Type B pancreatic cell (in vitro differentiated cells): ENCODE results near the gene TBC1D28. TPM values are rescaled to one million over a fixed set of nuclear protein-coding genes. Genes with fewer than 3 reads are reported as not detected.
"Not testable (repeated sequence)": the region's sequence is repeated elsewhere in the genome, so short reads cannot be mapped to it uniquely, and the experiment has no call there.

Experiments
- DNase-seq: peaks from one replicate; pipeline ENCODE4 v3.0.0; 2021; ENCODE audit warnings: mixed read lengths; ENCODE audit not compliant: unreplicated experiment; ENCODE audit errors: extremely low spot score
- H3K27ac Mint-ChIP-seq: 2 replicates; pipeline ENCODE4 v1.8.0; 2021; ENCODE audit warnings: mild to moderate bottlenecking, mixed read lengths
- H3K27me3 Mint-ChIP-seq: 2 replicates; pipeline ENCODE4 v1.8.0; 2021; ENCODE audit warnings: mixed read lengths
- H3K36me3 Mint-ChIP-seq: 2 replicates; pipeline ENCODE4 v1.8.0; 2021; ENCODE audit warnings: mixed read lengths
- H3K4me1 Mint-ChIP-seq: one replicate; pipeline ENCODE4 v1.8.0; 2021; ENCODE audit warnings: mixed read lengths; ENCODE audit not compliant: unreplicated experiment
- H3K4me3 Mint-ChIP-seq: 2 replicates; pipeline ENCODE4 v1.8.0; 2021; ENCODE audit warnings: mild to moderate bottlenecking, mixed read lengths
- H3K9me3 Mint-ChIP-seq: 2 replicates; pipeline ENCODE4 v1.8.0; 2021; ENCODE audit warnings: mixed read lengths
- total RNA-seq: library from RNA; stranded (reverse); gene quantifications from 2 replicates; pipeline ENCODE4 v1.2.1, GENCODE V29; 2021; ENCODE audit warnings: low replicate concordance
- TF ChIP-seq, protein P1 (sequence below): fragments of 200-600 bp; sonication (generic); conservative IDR thresholded peaks from 2 replicates; pipeline ENCODE4 v1.5.0; 2021; ENCODE audit warnings: antibody characterized with exemption, mild to moderate bottlenecking

TBC1D28 gene
- total RNA-seq, 1 donor from 2014 or later, result not detected

DNA sequence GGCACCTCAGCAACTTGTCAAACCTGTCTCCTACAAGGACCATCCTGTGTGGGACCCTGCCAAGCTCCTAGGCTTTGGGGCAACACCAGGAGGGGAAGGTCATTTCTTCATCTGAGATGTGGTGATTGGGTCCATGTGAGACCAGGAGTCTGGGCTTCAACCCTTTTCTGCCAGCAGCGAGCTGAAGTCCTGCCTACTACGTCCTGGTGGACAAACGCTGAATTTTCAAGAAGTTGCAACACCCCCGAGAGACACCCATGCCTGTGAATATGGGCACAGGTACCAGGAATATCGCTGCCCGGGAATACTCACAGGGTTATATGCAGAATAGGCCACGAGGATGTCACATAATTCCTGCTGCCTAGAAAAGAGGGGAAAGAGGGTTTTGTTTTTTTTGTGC is 8.0 kb downstream of the TBC1D28 start:
- DNase-seq, H3K27ac Mint-ChIP-seq, H3K4me3 Mint-ChIP-seq, H3K9me3 Mint-ChIP-seq, H3K4me1 Mint-ChIP-seq, H3K36me3 Mint-ChIP-seq: not testable (repeated sequence)
- H3K27me3 Mint-ChIP-seq, result peaks cover 15% of the 10 kb centered on the region
- TF ChIP-seq, protein P1, sequence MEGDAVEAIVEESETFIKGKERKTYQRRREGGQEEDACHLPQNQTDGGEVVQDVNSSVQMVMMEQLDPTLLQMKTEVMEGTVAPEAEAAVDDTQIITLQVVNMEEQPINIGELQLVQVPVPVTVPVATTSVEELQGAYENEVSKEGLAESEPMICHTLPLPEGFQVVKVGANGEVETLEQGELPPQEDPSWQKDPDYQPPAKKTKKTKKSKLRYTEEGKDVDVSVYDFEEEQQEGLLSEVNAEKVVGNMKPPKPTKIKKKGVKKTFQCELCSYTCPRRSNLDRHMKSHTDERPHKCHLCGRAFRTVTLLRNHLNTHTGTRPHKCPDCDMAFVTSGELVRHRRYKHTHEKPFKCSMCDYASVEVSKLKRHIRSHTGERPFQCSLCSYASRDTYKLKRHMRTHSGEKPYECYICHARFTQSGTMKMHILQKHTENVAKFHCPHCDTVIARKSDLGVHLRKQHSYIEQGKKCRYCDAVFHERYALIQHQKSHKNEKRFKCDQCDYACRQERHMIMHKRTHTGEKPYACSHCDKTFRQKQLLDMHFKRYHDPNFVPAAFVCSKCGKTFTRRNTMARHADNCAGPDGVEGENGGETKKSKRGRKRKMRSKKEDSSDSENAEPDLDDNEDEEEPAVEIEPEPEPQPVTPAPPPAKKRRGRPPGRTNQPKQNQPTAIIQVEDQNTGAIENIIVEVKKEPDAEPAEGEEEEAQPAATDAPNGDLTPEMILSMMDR, result peak; percentile 33

DNA sequence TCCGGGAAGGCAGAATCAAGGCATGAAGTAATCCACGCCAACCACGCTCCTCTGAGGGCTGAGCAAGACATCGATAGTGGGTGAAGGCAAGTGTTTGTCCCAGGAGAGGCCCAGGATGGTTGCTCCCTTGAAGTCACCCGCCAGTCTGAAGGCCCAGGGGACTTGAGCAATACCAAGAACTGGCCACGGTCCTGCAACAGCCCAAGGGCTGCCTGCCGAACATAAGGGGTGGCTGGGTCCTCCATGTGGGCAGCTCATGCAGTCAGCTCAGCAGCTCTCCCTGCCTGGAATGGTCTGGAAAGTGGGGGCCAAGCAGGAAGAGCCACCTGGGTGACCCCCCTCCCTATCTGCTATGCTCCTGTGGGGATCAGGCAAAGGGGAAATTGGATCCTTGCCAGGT is 8.4 kb downstream of the TBC1D28 start:
- not testable (repeated sequence) for H3K36me3 Mint-ChIP-seq, H3K4me3 Mint-ChIP-seq, H3K4me1 Mint-ChIP-seq, H3K9me3 Mint-ChIP-seq, DNase-seq, H3K27ac Mint-ChIP-seq
- peaks cover 15% of the 10 kb centered on the region for H3K27me3 Mint-ChIP-seq

DNA sequence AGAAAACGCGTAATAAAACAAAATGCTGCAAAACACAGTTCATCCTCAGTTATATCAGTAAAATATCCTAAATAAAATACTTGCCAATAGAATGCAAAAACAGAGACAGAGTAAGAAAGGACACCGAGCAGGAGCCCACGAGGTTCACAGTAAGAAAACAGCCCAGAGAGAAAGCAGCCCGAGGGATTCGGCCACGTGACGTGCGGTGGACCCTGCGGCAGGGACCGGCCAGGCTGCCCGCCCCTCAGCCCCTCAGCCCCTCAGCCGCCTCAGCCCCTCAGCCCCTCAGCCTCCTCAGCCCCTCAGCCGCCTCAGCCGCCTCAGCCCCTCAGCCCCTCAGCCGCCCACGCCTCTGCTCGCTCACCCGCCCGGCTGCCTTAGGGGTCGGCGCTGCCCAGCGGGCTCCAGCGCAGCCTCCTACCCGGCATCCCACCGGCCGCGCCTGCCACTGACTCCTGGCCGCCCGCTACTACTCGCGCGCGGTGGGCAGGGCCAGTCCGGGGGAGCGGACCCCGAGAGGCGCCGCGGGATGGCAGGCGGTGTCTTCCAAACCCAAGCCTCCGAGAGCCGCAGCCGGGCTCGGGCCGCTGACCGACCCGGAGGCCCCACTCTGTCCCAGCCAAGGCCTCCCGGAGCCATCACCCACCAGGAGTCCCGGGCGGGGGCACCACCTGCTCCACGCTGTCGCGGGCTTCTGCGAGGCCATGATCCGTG is 9.5 kb downstream of the TBC1D28 start:
- H3K36me3 Mint-ChIP-seq, H3K9me3 Mint-ChIP-seq, H3K4me1 Mint-ChIP-seq, DNase-seq, H3K27ac Mint-ChIP-seq: not testable (repeated sequence)
- Mint-ChIP-seq H3K27me3 (peaks cover 15% of the 10 kb centered on the region), H3K4me3 (peak overlapping the region; percentile 68)

DNA sequence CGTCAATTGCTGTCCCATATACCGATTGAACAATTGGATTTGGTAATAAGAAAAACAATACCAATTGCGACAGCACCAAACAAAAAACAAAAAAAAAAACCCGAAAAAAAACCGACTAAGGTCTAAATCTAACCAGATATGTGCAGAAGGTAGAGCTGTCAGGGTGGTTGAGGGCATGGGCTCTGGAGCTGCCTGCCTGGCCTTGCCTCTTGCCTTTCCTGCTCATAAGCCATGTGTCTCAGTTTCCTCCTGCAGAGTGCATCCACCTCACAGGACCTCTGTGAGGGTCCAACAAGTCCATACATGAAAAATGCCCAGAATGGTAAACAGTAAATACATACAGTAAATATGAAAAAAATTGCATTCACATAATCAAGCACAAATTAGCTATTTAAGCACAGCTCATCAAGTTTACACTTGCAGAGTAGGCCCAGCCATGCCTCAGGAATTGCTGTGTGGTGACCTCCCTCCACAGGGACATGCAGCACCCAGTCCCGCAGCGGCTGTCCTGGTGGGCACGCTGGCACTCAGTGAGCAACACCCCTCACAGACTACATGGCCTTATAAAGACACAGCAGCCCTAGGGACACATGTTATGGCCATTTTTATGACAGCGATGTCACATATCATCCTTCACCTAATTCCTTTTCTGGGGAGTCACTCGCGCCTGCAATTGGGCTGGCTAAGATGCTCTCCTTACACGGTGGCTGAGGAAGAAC is 17.9 kb downstream of the TBC1D28 start:
- H3K9me3 Mint-ChIP-seq, result no peaks in the 10 kb centered on the region
- H3K4me1 Mint-ChIP-seq, result no peaks in the 10 kb centered on the region
- no peak overlapping the region for H3K4me3 Mint-ChIP-seq
- no peaks in the 10 kb centered on the region for H3K27me3 Mint-ChIP-seq
- H3K27ac Mint-ChIP-seq, result no peak overlapping the region
- no peak for DNase-seq
- no peaks in the 10 kb centered on the region for H3K36me3 Mint-ChIP-seq
- TF ChIP-seq, protein P1, result no peak

DNA sequence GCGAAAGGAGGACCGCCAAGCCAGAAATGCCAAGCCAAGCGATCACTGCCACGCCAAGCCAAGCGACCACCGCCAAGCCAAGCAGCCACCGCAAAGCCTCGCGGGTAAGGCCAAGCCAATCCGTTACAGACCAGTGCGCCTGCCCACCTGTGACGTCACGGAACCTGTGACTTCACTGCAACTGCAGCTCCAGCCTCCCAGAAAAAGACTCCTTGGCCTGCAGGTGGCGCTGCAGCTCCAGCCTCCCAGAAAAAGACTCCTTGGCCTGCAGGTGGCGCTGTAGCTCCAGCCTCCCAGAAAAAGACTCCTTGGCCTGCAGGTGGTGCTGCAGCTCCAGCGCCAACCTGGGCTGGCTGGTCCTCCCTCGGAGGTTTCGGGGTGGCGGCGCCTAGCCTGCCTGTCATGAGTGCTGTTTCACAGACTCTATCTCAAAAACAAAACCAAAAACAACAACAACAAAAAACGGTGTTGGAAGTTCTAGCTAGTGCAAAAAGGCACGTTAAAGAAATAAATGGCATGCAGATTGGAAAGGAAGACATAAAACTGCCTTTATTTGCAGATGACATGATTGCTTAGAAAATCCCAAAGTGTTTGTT is 18.6 kb downstream of the TBC1D28 start:
- H3K27ac Mint-ChIP-seq, H3K4me1 Mint-ChIP-seq, H3K27me3 Mint-ChIP-seq, H3K9me3 Mint-ChIP-seq, H3K36me3 Mint-ChIP-seq, DNase-seq, H3K4me3 Mint-ChIP-seq: not testable (repeated sequence)
- TF ChIP-seq, protein P1, result peak; percentile 87

DNA sequence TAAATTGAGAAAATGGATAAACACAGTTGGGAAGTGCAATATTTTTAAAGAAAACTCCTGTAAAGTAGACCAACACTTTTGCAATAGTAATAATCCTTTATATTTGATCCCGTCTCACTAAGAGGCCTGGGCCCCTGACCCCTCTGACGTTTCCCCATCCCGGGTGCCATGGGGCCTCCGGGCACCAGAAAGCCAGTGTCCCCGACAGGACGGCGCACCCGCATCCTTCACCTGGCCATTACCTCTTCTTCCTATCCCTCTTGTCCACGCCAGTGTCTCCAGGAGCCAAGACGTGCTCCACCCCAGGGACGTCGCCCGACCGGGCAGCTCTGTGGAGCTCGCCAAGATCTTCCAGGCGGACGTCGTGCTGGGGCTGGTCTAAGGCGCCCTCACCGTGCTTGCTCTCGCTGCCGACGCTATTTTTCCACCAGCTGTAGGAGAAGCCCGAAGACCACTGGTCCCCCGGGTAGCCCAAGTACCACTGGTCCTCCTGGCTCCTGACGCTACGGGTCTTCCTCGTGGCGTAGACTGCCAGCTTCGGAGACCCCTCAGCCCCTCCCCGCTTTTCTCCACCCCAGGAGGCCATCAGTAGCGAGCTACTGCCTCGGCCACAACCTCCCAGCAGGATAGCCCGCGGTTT is 19.2 kb downstream of the TBC1D28 start:
- not testable (repeated sequence) for H3K9me3 Mint-ChIP-seq, H3K36me3 Mint-ChIP-seq, H3K27me3 Mint-ChIP-seq, H3K4me3 Mint-ChIP-seq, H3K27ac Mint-ChIP-seq, H3K4me1 Mint-ChIP-seq, DNase-seq

DNA sequence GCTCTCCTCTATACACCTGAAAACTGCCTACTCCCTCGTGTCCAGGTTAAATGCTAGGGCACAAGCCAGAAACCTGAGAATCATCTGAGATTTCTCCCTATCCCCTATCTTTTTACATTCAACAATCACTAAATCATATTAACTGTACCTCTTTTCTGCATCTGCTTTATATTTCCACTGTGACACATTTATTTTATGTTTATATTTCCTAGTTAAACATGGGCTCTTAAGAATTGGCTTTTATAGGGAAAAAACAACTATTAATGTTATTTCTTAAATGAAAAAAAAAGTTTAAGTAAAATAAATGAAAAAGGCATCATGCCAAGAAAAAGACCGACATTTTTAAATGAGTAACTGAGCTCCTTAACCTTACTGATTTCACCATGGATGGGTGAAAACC is 26.6 kb downstream of the TBC1D28 start:
- not testable (repeated sequence) for H3K36me3 Mint-ChIP-seq, H3K4me1 Mint-ChIP-seq, H3K9me3 Mint-ChIP-seq, DNase-seq, H3K4me3 Mint-ChIP-seq, H3K27ac Mint-ChIP-seq, H3K27me3 Mint-ChIP-seq

DNA sequence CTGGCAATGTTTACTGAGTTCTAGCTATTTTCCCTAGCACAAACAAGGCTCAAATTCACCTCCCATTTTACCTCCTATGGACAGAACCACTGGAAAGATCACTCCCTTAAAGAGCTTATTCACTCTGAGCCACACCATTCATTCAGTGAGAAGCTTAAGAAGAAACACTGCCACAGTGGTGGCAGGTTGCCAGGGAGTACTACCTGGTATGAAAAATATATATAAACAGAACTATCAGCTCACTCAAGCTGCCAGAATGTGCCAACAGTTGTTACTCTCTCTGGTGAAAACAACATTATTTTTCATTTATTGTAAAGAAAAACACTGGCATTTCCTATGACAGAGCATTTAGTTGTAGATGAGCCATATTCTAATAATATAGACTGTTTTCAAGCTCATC is 31.2 kb downstream of the TBC1D28 start:
- H3K9me3 Mint-ChIP-seq, H3K36me3 Mint-ChIP-seq, H3K27ac Mint-ChIP-seq, DNase-seq, H3K4me3 Mint-ChIP-seq, H3K4me1 Mint-ChIP-seq: not testable (repeated sequence)
- peaks cover 13% of the 10 kb centered on the region for H3K27me3 Mint-ChIP-seq

DNA sequence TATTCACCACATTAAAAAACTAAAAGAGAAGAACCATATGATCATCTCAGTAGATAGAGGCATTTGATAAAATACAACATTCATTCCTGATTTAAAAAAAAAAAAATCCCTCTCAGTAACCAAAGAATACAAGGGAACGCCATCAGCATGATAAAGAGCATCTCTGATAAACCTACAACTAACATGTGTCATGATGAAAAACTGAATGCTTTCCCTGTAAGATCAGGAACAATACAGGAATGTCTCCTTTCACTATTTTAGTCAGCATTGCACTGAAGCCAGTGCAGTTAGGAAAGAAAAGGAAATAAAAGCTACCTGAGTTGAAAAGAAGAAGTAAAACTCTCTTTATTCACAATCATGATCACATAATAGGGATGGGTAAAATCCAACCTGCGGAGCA is 51.1 kb downstream of the TBC1D28 start:
- H3K27me3 Mint-ChIP-seq, H3K4me1 Mint-ChIP-seq, H3K27ac Mint-ChIP-seq, H3K9me3 Mint-ChIP-seq, H3K36me3 Mint-ChIP-seq, H3K4me3 Mint-ChIP-seq, DNase-seq: not testable (repeated sequence)
